NCI-H2029 (cell line): ENCODE data around the gene AIFM3.
A peak's percentile ranks its signal among the peaks of the same experiment; 100 is the strongest.
"Not testable (repeated sequence)": the region's sequence is repeated elsewhere in the genome, so short reads cannot be mapped to it uniquely, and the experiment has no call there.

Source experiments
- DNase-seq: peaks from one replicate; lab custom pipeline; 2025; lab: John Stamatoyannopoulos, UW

AIFM3 gene, protein sequence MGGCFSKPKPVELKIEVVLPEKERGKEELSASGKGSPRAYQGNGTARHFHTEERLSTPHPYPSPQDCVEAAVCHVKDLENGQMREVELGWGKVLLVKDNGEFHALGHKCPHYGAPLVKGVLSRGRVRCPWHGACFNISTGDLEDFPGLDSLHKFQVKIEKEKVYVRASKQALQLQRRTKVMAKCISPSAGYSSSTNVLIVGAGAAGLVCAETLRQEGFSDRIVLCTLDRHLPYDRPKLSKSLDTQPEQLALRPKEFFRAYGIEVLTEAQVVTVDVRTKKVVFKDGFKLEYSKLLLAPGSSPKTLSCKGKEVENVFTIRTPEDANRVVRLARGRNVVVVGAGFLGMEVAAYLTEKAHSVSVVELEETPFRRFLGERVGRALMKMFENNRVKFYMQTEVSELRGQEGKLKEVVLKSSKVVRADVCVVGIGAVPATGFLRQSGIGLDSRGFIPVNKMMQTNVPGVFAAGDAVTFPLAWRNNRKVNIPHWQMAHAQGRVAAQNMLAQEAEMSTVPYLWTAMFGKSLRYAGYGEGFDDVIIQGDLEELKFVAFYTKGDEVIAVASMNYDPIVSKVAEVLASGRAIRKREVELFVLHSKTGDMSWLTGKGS

DNA sequence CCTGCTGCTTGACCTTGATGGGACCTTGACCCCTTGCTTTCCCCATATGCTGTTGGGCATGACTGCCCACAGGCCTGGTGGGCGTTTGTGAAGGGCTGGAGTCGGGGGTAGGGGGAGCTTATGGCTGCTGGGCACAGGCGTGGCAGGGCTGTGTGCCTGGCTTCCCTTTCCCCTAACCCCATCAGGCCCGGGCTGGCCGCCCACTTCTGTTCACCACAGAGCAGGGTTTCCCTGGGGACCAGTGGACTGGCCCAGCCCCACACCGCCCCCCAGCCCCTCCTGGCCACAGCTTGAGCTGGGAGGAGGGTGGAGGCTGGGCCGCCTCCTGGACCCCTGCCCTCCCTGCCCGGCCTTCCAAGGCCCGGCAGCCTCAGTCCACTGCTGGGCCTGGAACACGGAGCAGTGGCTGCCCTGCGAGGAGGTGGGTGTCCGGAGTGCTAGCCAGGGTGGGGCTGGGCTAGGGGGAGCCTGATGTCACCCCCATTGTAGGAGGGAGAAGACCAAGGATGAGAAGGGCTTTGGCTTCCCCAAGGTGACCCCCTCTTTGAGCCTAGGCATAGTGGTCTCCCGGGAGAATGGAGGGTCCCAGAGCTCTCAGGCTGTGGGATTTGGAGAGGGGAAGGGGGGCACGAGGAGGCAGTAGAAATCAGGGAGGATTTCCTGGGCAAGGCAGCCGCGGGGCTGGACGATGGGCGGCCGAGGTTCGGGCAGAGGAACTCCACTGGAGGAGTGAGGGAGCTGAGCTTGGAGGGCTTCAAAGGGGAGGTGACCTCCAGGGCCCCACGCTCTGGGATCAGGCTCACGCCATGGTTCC lies at the start of gene AIFM3:
Gene AIFM3 (plus strand): TSS at position 373 of the 814 bp plus-strand sequence. CDS start 690 bp downstream, outside the sequence.
- DNase-seq = no peak

DNA sequence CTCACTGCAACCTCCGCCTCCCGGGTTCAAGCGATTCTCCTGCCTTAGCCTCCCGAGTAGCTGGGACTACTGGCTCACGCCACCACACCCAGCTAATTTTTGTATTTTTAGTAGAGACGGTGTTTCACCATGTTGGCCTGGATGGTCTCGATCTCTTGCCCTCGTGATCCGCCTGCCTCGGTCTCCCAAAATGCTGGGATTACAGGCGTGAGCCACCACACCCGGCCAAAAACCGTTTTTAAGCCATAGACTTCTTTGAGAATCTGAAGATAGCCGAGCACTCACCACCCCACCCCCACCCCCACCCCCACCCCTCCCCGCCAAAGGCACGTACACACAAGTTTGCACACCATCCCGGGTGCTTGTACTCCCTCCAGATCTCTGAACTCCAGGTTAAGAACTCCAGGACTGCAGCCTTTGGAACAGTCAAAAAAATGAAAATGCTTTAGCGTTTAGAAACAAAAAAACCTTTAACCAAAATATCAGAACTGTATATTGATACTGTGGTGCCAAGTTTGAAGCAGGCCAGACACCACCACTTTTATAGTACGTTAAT lies 48.3 kb upstream of the AIFM3 start:
- no peak for DNase-seq

DNA sequence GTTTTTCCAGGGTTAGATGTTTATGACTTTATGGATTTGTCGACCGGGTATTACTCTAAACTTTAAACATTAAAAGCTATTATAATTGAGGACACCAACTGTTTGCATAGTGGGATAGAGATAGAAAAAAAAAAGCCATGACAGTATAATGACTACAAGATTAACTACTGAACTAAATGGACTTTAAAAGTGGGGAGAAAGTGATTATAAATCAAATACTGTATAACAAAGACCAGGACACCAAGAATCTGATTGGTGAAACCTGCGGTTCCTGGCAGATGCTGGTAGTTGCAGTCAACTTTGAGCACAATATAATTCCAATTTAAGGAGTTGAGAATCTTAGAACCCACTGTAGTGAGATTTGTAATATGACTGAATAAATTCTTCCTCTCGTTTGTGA lies 47.3 kb upstream of the AIFM3 start:
- no peak for DNase-seq

DNA sequence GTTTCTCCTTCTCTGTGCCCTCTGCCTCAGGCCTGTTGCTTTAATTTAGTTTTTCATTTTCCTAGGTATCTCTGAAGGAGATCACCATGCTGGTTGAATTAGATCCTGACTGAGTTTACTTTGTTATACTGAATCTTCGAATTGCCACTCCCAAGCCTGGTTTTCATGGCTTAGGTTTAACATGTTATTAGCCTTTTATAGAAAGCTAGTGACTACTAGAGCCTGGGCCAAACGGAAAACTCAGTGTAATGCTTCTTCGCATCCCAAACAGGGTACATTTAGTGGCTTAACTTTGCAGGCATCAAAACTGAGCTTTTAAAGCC lies 46.2 kb upstream of the AIFM3 start:
- DNase-seq = no peak

DNA sequence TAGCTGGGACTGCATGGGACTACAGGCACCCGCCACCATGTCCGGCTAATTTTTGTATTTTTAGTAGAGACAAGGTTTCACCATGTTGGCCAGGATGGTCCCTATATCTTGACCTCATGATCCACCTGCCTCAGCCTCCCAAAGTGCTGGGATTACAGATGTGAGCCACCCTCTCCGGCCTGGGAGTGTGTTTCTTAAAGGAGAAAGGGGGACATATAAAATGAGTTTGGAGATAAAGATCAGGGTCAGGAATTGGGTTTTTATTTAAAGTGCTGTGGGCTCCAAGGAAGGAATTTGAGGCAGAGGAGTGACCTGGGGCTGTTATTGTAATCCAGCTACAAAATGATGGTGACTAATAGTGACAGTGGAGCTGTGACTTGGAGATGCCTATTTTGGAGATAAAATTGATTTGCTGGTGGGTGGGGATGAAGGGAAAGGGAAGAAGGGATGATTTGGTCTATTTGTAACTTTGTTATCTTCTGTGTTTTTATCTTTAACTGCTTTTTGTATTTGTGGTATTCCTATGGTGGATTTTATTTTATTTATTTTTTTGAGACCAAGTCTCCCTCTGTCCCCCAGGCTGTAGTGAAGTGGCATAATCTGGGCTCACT lies 44.8 kb upstream of the AIFM3 start:
- DNase-seq = no peak

DNA sequence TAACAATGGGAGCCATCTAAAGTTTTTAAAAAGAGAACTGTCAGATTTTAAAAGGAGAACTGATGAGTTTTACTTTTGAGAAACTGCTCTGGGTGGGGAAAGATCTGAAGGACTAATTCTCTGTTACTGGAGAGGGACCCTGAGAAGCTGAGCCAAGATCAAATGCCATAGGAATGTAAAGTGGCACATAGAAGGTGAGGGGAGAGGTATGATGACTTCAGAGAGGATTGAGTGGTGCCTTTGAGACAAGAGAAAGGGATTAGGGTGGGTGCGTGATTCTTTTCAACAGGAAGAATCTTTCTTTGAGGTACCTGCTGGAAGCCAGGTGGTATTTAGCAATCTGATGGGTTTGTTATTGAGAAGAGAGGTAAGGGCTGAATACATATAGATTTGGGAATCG lies 40.8 kb upstream of the AIFM3 start:
- DNase-seq = no peak

DNA sequence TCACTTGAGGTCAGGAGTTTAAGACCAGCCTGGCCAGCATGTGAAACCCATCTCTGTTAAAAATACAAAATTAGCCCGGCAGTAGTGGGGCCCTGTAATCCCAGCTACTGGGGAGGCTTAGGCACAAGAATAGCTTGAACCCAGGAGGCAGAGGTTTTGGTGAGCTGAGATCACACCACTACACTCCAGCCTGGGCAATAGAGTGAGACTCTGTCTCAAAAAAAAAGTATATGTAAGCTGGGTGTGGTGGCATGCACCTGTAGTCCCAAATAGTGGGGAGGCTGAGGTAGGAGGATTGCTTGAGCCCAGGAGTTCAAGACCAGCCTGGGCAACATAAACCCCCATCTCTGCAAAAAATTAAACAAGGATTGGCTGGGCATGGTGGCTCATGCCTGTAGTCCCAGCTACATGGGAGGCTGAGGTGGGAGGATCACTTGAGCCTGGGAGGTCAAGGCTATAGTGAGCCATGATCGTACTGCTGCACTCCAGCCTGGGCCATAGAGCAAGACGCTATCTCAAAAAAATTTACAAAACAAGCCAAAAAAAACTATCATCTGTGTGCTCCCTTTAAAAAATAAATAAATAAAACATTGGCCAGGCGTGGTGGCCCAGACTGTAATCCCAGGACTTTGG lies 39.0 kb upstream of the AIFM3 start:
- no peak for DNase-seq

DNA sequence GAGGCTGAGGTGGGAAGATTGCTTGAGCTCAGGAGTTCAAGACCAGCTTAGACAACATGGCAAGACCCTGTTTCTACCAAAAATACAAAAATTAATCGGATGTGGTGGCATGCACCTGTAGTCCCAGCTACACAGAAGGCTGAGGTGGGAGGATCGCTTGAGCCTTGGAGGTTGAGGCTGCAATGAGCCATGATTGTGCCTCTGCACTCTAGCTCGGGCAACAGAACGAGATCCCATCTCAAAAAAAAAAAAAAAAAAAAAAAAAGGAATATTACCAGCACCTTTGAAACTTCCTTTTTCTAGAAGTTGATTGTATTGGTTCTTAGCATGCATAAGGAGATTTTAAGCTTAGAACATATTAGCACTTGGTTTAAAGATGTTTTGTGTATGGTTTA lies 38.5 kb upstream of the AIFM3 start:
- no peak for DNase-seq

DNA sequence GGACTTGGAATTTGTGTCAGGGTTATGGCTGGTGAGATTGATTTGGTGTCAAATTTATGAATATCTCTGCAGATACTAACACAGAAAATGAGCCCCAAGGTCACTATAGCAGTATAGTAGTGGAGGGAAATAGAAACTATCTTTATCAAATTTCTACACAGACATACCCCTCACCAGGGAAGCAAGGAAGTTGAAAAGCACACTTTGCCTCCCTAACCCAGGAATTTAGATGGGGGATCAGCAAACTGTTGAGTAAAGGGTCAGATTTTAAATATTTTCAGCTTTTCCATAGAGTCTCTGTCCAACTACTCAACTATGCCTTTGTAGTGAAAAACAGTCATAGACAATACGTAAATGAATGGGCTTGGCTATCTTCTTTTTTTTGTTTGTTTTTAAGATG lies 37.1 kb upstream of the AIFM3 start:
- DNase-seq = no peak

DNA sequence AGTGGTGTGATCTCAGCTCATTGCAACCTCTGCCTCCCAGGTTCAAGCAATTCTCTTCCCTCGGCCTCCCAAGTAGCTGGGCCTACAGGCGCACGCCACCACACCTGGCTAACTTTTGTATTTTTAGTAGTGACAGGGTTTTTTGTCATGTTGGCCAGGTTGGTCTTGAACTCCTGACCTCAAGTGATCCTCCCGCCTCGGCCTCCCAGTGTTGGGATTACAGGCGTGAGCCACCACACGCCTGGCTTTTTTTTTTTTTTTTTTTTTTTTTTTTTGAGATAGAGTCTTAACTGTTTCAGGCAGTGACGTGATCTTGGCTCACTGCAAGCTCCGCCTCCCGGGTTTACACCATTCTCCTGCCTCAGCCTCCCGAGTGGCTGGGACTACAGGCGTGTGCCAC lies 36.6 kb upstream of the AIFM3 start:
- not testable (repeated sequence) for DNase-seq

DNA sequence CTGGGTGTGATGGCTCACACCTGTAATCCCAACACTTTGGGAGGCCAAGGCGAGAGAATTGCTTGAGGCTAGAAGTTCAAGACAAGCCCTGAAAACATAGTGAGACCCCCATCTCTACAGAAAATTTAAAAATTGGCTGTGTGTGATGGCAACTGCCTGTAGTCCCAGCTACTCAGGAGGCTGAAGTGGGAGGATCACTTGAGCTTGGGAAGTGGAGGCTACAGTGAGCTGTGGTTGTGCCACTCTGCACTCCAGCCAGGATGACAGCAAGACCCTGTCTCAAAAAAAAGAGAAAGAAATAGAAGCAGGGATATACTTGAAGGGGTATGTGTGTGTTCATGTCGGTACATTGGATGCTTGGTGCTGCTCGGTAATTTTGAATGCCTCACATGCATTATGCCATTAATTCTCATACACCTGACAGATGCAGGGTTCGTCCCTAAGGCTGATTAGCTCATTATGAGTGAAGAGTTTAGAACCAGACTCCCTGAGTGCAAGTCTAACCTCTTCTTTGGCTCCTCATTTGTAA lies 35.9 kb upstream of the AIFM3 start:
- DNase-seq = no peak

DNA sequence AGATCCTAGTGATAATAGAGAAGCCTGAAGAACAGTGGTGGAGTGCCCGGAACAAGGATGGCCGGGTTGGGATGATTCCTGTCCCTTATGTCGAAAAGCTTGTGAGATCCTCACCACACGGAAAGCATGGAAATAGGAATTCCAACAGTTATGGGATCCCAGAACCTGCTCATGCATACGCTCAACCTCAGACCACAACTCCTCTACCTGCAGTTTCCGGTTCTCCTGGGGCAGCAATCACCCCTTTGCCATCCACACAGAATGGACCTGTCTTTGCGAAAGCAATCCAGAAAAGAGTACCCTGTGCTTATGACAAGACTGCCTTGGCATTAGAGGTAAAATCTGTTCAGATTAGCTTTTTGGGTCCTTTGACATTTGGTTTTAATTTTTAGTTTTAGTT lies 33.1 kb upstream of the AIFM3 start:
- DNase-seq = no peak

DNA sequence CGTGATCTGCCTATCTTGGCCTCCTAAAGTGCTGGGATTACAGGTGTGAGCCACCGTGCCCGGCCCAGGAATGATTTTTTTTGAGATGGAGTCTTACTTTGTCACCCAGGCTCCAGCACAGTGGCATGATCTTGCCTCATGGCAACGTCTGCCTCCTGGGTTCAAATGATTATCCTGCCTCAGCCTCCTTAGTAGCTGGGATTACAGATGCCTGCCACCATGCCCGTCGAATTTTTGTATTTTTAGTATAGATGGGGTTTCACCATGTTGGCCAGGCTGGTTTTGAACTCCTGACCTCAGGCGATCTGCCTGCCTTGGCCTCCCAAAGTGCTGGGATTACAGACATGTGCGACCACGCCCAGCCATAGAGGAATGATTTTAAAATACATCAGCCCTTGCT lies 32.0 kb upstream of the AIFM3 start:
- DNase-seq = not testable (repeated sequence)

DNA sequence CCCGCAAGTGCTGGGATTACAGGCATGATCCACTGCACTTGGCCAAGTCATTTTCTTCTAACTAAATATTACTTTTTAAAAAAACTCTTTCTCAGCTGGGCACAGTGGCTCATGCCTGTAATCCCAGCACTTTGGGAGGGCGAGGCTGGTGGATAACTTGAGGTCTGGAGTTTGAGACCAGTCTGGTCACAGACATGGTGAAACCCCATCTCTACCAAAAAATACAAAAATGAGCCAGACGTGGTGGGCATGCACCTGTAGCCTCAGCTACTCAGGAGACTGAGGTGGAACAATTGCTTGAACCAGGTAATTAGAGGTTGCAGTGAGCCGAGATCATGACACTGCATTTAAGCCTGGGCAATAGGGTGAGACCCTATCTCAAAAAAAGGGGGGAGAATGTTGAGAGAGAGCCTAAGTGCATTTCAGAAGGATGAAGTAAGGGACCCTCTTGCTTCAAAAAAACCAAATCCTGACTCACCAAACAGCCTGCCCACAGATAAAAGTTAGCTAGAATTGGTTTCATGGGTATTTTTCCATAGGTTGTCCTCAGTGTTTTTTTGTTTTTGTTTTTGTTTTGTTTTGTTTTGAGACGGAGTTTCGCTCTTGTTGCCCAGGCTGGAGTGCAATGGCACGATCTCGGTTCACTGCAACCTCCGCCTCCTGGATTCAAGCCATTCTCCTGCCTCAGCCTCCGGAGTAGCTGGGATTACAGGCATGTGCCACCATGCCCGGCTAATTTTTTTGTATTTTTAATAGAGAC lies 31.1 kb upstream of the AIFM3 start:
- not testable (repeated sequence) for DNase-seq

DNA sequence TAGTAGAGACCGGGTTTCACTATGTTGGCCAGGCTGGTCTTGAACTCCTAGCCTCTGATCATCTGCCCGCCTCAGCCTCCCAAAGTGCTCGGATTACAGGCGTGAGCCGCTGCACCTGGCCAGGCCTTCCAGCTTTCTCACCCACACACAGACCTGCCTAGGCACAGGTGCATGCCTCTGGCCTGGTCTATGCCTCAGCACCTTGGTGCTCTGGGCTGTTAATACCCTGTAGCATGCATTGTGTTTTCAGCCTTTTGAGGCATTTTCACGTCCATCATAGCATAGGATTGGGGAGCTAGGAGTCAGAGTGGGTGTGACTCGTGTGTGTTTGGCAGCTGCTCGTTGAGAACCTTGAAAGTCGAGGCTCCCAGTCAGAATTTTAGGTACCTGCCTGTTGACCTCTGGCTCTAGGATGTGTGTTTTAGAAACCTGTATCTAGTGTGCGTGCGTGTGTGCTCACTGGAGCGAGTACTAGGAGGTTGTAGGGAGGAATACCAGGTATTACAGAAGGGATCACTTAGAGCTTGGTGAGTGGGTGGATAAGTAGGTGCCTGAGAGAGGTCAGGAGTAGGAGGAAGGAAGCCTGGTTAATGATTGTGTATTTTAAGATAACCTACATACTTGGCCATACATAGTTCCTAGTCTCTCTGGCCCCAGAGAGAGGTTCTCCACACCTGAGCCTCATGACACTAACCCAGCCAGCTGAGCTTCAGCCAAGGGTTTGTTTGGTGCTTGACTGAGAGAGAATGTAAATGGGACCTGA lies 29.8 kb upstream of the AIFM3 start:
- peak; percentile 59 for DNase-seq

DNA sequence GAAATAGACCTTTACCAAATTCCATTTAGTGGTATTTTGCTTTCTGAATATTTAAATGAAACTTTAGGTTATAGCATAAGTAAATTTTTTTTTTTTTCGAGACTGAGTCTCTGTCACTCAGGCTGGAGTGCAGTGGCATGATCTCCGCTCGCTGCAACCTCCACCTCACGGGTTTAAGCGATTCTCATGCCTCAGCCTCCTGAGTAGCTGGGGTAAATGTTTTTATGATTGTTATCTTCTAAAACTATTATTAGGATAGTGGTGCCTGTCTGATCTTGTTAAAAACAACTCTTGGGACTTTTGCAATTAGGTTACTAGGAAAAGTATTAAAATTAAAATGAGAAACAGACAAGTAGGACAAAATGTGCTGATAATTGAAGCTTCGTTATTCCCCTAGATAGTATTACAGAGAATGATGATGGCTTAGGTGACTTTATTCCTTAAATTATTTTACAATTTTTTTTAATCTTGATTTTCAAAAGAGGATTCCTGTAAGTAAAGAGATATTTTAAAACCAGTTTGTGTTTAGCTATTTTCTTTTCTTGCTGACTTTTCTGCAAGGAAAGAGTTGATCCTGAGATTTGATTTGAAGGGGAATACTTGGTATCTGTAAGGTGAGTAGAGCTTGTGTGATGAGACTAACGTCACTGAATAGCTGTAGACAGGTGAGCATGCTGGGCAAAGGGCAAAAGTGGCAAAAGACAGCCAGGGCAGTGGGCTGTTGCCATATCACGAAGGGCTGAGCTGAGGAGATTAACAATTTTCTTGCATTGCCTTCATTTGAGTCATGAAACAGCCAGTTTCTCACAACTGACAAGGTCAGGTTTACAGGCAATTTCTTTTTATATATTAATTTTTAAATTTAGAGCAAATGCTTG lies 29.0 kb upstream of the AIFM3 start:
- DNase-seq = no peak

DNA sequence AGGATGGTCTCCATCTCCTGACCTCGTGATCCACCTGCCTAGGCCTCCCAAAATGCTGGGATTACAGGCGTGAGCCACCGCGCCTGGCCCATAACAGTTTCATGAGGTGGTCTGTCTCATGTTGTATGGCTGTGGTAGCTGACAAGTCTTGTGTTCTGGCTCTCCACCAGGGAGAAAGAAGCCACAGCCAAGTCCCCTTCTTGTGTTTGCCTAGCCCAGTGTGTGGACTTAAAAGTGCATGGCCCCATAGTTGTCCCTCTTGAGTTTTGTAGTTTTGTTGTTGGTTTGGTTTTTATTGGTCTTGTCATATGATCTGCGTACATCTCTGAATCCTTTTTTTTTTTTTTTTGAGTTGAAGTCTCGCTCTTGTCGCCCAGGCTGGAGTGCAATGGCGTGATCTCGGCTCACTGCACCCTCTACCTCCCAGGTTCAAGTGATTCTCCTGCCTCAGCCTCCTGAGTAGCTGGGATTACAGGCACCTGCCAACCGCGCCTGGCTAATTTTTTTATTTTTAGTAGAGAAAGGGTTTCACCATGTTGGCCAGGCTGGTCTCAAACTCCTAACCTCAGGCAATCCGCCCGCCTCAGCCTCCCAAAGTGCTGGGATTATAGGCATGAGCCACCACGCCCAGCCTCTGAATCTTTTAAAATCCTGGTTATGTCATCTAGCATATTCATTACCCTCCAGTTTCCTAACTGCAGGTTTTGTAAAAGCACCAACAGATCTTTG lies 27.4 kb upstream of the AIFM3 start:
- DNase-seq = peak; percentile 27

DNA sequence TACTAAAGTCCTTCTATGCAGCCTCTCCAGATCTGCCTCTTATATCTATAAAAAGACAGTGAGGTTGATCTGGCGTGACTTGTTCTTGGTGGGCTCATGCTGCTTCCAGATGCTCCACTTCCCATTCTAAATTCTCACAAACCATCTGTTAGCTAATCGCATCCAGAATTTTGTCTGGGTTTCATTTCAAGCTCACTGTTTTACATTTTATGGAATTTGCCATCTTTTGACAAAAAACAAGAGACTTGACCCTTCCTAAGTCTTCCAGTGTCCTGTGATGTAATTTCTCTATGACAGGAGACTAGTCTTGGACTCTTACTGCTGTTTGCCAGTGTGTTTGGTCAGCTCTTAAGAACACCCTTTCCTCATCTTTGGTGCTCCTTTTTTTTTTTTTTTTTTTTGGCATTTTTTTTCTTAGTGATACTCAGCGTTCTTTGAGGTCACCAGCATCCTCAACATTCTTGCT lies 26.8 kb upstream of the AIFM3 start:
- no peak for DNase-seq
